Measurements from ENCODE around the gene GAS2L3. TPM values are rescaled to one million over a fixed set of nuclear protein-coding genes. Genes with fewer than 3 reads are reported as not detected.

GAS2L3 gene
- polyA plus RNA-seq, 1 donor (not counting 4 experiments of a cell fraction or from before 2014, with no cell fraction given): 3.6 TPM

- TF ChIP-seq EZH2 (IDR thresholded peaks at IDR 0.05; ENCODE audit: low read length) (no peak), CTCF (optimal IDR thresholded peaks at IDR 0.05 in 1 of 3, IDR thresholded peaks at IDR 0.05 in 1 of 3, conservative IDR thresholded peaks at IDR 0.05 in 1 of 3; ENCODE audit: extremely low read depth in 1 of 3, insufficient read depth in 2 of 3, low read length in 3 of 3) (no peak)
- Histone ChIP-seq H3K27ac (ENCODE audit: control insufficient read depth, insufficient read depth, low read length) (no peak overlapping the region), H4K20me1 (ENCODE audit: control insufficient read depth, extremely low read depth, insufficient read depth, low read length) (no peaks in the 10 kb centered on the region), H3K79me2 (ENCODE audit: control insufficient read depth, insufficient read depth, low read length) (no peaks in the 10 kb centered on the region), H3K36me3 (ENCODE audit: control insufficient read depth in 2 of 2, extremely low read depth in 1 of 2, insufficient read depth in 2 of 2, low read length in 2 of 2) (no peaks in the 10 kb centered on the region), H3K4me2 (ENCODE audit: control insufficient read depth, extremely low read depth, insufficient read depth, low read depth, low read length) (no peak overlapping the region), H3K27me3 (ENCODE audit: control insufficient read depth, extremely low read depth, insufficient read depth, low read length) (no peaks in the 10 kb centered on the region), H3K4me1 (ENCODE audit: control insufficient read depth, extremely low read depth, insufficient read depth, low read length) (no peaks in the 10 kb centered on the region), H3K4me3 (ENCODE audit: control insufficient read depth in 2 of 3, extremely low read depth in 1 of 3, insufficient read depth in 2 of 3, low read depth in 1 of 3, low read length in 3 of 3) (no peak overlapping the region), H3K9ac (ENCODE audit: control insufficient read depth, extremely low read depth, insufficient read depth, low read length) (no peak overlapping the region), H2AFZ (ENCODE audit: control insufficient read depth, low read length) (no peak overlapping the region), H3K9me3 (ENCODE audit: control insufficient read depth, low read depth, low read length) (no peaks in the 10 kb centered on the region), H3K9me1 (ENCODE audit: control insufficient read depth, extremely low read depth, insufficient read depth, low read length) (no peaks in the 10 kb centered on the region)
- no peak for DNase-seq (ENCODE audit: low read depth, low spot score)
- no peak for FAIRE-seq
- dilution Hi-C loops (cut with MboI; ENCODE audit: extremely low pct_ligation_motif_present, low sequenced_read_pairs): no loop called here
Measured at GRCh38 chr12:100566887-100567637, 6.4 kb upstream of the GAS2L3 start.

DNA sequence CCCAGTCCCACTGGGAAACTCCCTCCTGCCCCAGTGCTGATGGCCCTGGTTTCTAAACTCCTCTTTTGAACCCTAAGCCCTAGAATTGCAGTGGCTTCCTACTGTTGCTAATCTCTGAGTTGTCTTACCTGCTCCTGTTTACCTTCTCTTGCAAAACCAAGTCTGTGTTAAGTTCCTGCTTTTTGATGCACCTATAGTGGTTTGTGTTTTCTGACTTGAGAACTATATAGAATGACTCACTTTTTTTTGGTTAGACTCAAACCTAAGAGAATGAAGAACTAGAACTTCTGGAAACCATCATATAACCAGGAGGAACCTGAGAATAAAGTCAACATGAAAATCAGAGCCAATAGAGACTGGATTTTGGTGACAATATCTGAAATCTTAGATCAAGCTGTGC, 5.5 kb upstream of the GAS2L3 start:
- Histone ChIP-seq H3K4me1 (ENCODE audit: control insufficient read depth, extremely low read depth, insufficient read depth, low read length) (peaks cover 1% of the 10 kb centered on the region), H3K27ac (ENCODE audit: control insufficient read depth, insufficient read depth, low read length) (no peak overlapping the region), H3K9me1 (ENCODE audit: control insufficient read depth, extremely low read depth, insufficient read depth, low read length) (no peaks in the 10 kb centered on the region), H3K9ac (ENCODE audit: control insufficient read depth, extremely low read depth, insufficient read depth, low read length) (no peak overlapping the region), H3K4me2 (ENCODE audit: control insufficient read depth, extremely low read depth, insufficient read depth, low read depth, low read length) (no peak overlapping the region), H3K4me3 (ENCODE audit: control insufficient read depth in 2 of 3, extremely low read depth in 1 of 3, insufficient read depth in 2 of 3, low read depth in 1 of 3, low read length in 3 of 3) (no peak overlapping the region), H3K9me3 (ENCODE audit: control insufficient read depth, low read depth, low read length) (no peaks in the 10 kb centered on the region), H3K36me3 (ENCODE audit: control insufficient read depth in 2 of 2, extremely low read depth in 1 of 2, insufficient read depth in 2 of 2, low read length in 2 of 2) (no peaks in the 10 kb centered on the region), H2AFZ (ENCODE audit: control insufficient read depth, low read length) (no peak overlapping the region), H4K20me1 (ENCODE audit: control insufficient read depth, extremely low read depth, insufficient read depth, low read length) (no peaks in the 10 kb centered on the region), H3K27me3 (ENCODE audit: control insufficient read depth, extremely low read depth, insufficient read depth, low read length) (no peaks in the 10 kb centered on the region), H3K79me2 (ENCODE audit: control insufficient read depth, insufficient read depth, low read length) (no peaks in the 10 kb centered on the region)
- FAIRE-seq (no peak), DNase-seq (ENCODE audit: low read depth, low spot score) (no peak)
- dilution Hi-C loops (cut with MboI; ENCODE audit: extremely low pct_ligation_motif_present, low sequenced_read_pairs): no loop called here
- TF ChIP-seq EZH2 (IDR thresholded peaks at IDR 0.05; ENCODE audit: low read length): no peak
- no peak for TF ChIP-seq CTCF (optimal IDR thresholded peaks at IDR 0.05 in 1 of 3, IDR thresholded peaks at IDR 0.05 in 1 of 3, conservative IDR thresholded peaks at IDR 0.05 in 1 of 3; ENCODE audit: extremely low read depth in 1 of 3, insufficient read depth in 2 of 3, low read length in 3 of 3)
